Fibroblast of lung (primary cell): ENCODE data around the gene ACTR3. TPM values are rescaled to one million over a fixed set of nuclear protein-coding genes. Genes with fewer than 3 reads are reported as not detected.
"Not testable (repeated sequence)": the region's sequence is repeated elsewhere in the genome, so short reads cannot be mapped to it uniquely, and the experiment has no call there.

Experiments used
- DNase-seq, 2 donors: peaks; one replicate each; pipeline versions ENCODE4 v3.0.0 to v3.0.0-alpha.2; 2010; ENCODE audit warnings: low read depth in 2 of 2
- H2AFZ ChIP-seq: 2 replicates; pipeline ENCODE4 v1.5.1; 2012; ENCODE audit warnings: low read length, control low read depth, inconsistent platforms
- H3K27ac ChIP-seq: 2 replicates; pipeline ENCODE4 v1.5.1; 2011; ENCODE audit warnings: low read length, control low read depth; ENCODE audit not compliant: insufficient read depth
- H3K27me3 ChIP-seq: 2 replicates; pipeline ENCODE4 v1.5.1; 2011; ENCODE audit warnings: mild to moderate bottlenecking, low read length; ENCODE audit not compliant: control insufficient read depth, insufficient read depth
- H3K36me3 ChIP-seq: 2 replicates; pipeline ENCODE4 v1.5.1; 2011; ENCODE audit warnings: low read length; ENCODE audit not compliant: control insufficient read depth, insufficient read depth
- H3K4me1 ChIP-seq: 2 replicates; pipeline ENCODE4 v1.5.1; 2011; ENCODE audit warnings: low read length; ENCODE audit not compliant: control insufficient read depth, insufficient read depth; ENCODE audit errors: extremely low read depth
- H3K4me2 ChIP-seq: 2 replicates; pipeline ENCODE4 v1.5.1; 2011; ENCODE audit warnings: low read length, control low read depth; ENCODE audit not compliant: insufficient read depth; ENCODE audit errors: extremely low read depth
- H3K4me3 ChIP-seq, 4 experiments: fragments of 200-600 bp in 1 of 4; sonication (generic) in 1 of 4; replicated peaks in 1 of 4; 2 replicates each; pipeline ENCODE4 v1.5.1; 2011 to 2016; ENCODE audit warnings: low read length in 4 of 4, low read depth in 3 of 4, mild to moderate bottlenecking in 3 of 4, control low read depth in 2 of 4, inconsistent platforms in 1 of 4, mixed read lengths in 1 of 4; ENCODE audit not compliant: insufficient read depth in 1 of 4; ENCODE audit errors: control extremely low read depth in 1 of 4
- H3K79me2 ChIP-seq: 2 replicates; pipeline ENCODE4 v1.5.1; 2012; ENCODE audit warnings: mild to moderate bottlenecking, low read length, inconsistent platforms; ENCODE audit not compliant: control insufficient read depth, insufficient read depth
- H3K9ac ChIP-seq: 2 replicates; pipeline ENCODE4 v1.5.1; 2011; ENCODE audit warnings: mild to moderate bottlenecking, low read length, control low read depth; ENCODE audit not compliant: insufficient read depth
- H3K9me3 ChIP-seq: 2 replicates; pipeline ENCODE4 v1.5.1; 2012; ENCODE audit warnings: low read depth, low read length; ENCODE audit not compliant: control insufficient read depth, insufficient read depth
- H4K20me1 ChIP-seq: 2 replicates; pipeline ENCODE4 v1.5.1; 2011; ENCODE audit warnings: low read length; ENCODE audit not compliant: control insufficient read depth, insufficient read depth; ENCODE audit errors: extremely low read depth
- CTCF ChIP-seq, 2 donors: IDR thresholded peaks in 1 of 2; conservative IDR thresholded peaks in 1 of 2; 1 replicate in 1 of 2; 2 replicates in 1 of 2; pipeline ENCODE4 v1.5.1; 2011 to 2012; ENCODE audit warnings: low read length in 2 of 2, control low read depth in 1 of 2, inconsistent platforms in 1 of 2, low read depth in 1 of 2, mild to moderate bottlenecking in 1 of 2
- EZH2 ChIP-seq: IDR thresholded peaks from 2 replicates; pipeline ENCODE4 v1.5.1; 2012; ENCODE audit warnings: low read length, control low read depth, mild to moderate bottlenecking; ENCODE audit errors: missing control alignments
- polyA plus RNA-seq, 2 donors: library from polyadenylated mRNA; depleted of rRNA in 1 of 2; stranded (reverse) in 1 of 2; unstranded in 1 of 2; fragments of >200 nt; gene quantifications; 2 replicates each; pipeline ENCODE4 v1.2.1, GENCODE V29; 2011 to 2012; ENCODE audit warnings: missing spikeins in 1 of 2
- total RNA-seq: library from RNA; depleted of rRNA; stranded (reverse); fragments of >200 nt; gene quantifications from 2 replicates; pipeline ENCODE4 v1.2.1, GENCODE V29; 2014

The ACTR3 gene
- total and polyA plus RNA-seq, 2 donors (not counting 1 experiment from before 2014, with no cell fraction given) = 177 to 479 TPM

GRCh38 chr2:113940891-113941290, 51.0 kb downstream of the ACTR3 start:
- Histone ChIP-seq H3K4me3 (no peak overlapping the region), H3K79me2 (peaks cover 11% of the 10 kb centered on the region), H3K27ac (no peak overlapping the region), H4K20me1 (no peaks in the 10 kb centered on the region), H3K36me3 (peaks cover 1% of the 10 kb centered on the region), H3K9me3 (no peaks in the 10 kb centered on the region), H3K9ac (no peak overlapping the region), H2AFZ (no peak overlapping the region), H3K27me3 (no peaks in the 10 kb centered on the region), H3K4me1 (no peaks in the 10 kb centered on the region), H3K4me2 (no peak overlapping the region)
- TF ChIP-seq EZH2 (no peak), CTCF (conservative IDR thresholded peaks at IDR 0.05 in 1 of 2, IDR thresholded peaks at IDR 0.05 in 1 of 2; ENCODE audit: low read depth in 1 of 2, low read length in 2 of 2) (no peak)
- peak; percentile 8 to 12 for DNase-seq

- not testable (repeated sequence) for H3K4me1 ChIP-seq, H3K9ac ChIP-seq, H3K27ac ChIP-seq, H3K9me3 ChIP-seq, H3K79me2 ChIP-seq, H3K27me3 ChIP-seq, H3K4me2 ChIP-seq, DNase-seq, H4K20me1 ChIP-seq, H3K4me3 ChIP-seq, H2AFZ ChIP-seq, H3K36me3 ChIP-seq
Measured at GRCh38 chr2:113945784-113946183, 55.9 kb downstream of the ACTR3 start.

- H3K27me3 ChIP-seq, H4K20me1 ChIP-seq, H3K4me3 ChIP-seq, H3K27ac ChIP-seq, H3K79me2 ChIP-seq, H3K36me3 ChIP-seq, H3K9ac ChIP-seq, H3K4me2 ChIP-seq, DNase-seq, H3K4me1 ChIP-seq, H2AFZ ChIP-seq, H3K9me3 ChIP-seq: not testable (repeated sequence)
Measured at GRCh38 chr2:113950906-113951305, 61.0 kb downstream of the ACTR3 start.

- Histone ChIP-seq H3K79me2 (no peaks in the 10 kb centered on the region), H3K9ac (no peak overlapping the region), H3K4me1 (peaks cover 9% of the 10 kb centered on the region), H3K27ac (no peak overlapping the region), H2AFZ (no peak overlapping the region), H3K36me3 (no peaks in the 10 kb centered on the region), H3K4me3 (no peak overlapping the region), H3K9me3 (no peaks in the 10 kb centered on the region), H4K20me1 (no peaks in the 10 kb centered on the region), H3K4me2 (no peak overlapping the region), H3K27me3 (no peaks in the 10 kb centered on the region)
- no peak for DNase-seq
- no peak for TF ChIP-seq EZH2
- no peak for TF ChIP-seq CTCF (conservative IDR thresholded peaks at IDR 0.05 in 1 of 2, IDR thresholded peaks at IDR 0.05 in 1 of 2; ENCODE audit: low read depth in 1 of 2, low read length in 2 of 2)
Measured at GRCh38 chr2:113961000-113961399, 71.1 kb downstream of the ACTR3 start.
